DOHH2 (cell line): ENCODE measurements around the gene ZBED5.

Experiments used
- H3F3A ChIP-seq: fragments of 200-600 bp; sonication (generic), shearing (Covaris generic); 2 replicates; pipeline ENCODE4 v1.6.0; 2016; ENCODE audit warnings: antibody characterized with exemption, mild to moderate bottlenecking; ENCODE audit not compliant: control insufficient read depth, insufficient read depth
- H3K27ac ChIP-seq: fragments of 200-600 bp; sonication (generic); 2 replicates; pipeline ENCODE4 v1.5.1; 2014; ENCODE audit warnings: low read depth, mild to moderate bottlenecking, low read length, moderate library complexity
- H3K27me3 ChIP-seq: fragments of 200-600 bp; sonication (generic); 2 replicates; pipeline ENCODE4 v1.6.1; 2014; ENCODE audit warnings: mild to moderate bottlenecking, low read length, mixed read lengths; ENCODE audit not compliant: control insufficient read depth
- H3K36me3 ChIP-seq: fragments of 200-600 bp; sonication (generic); 2 replicates; pipeline ENCODE4 v1.6.1; 2014; ENCODE audit warnings: mild to moderate bottlenecking, low read length, moderate library complexity, mixed read lengths; ENCODE audit not compliant: control insufficient read depth
- H3K4me1 ChIP-seq: fragments of 200-600 bp; sonication (generic); 2 replicates; pipeline ENCODE4 v1.6.1; 2014; ENCODE audit warnings: mild to moderate bottlenecking, low read length, mixed read lengths; ENCODE audit not compliant: control insufficient read depth
- H3K4me2 ChIP-seq: fragments of 200-600 bp; sonication (generic); 2 replicates; pipeline ENCODE4 v1.6.0; 2014; ENCODE audit warnings: mild to moderate bottlenecking, low read length, moderate library complexity
- H3K4me3 ChIP-seq: fragments of 200-600 bp; sonication (generic); 2 replicates; pipeline ENCODE4 v1.5.1; 2014; ENCODE audit warnings: mild to moderate bottlenecking, low read length, mixed read lengths
- H3K79me2 ChIP-seq: fragments of 200-600 bp; sonication (generic); 2 replicates; pipeline ENCODE4 v1.6.1; 2014; ENCODE audit warnings: mild to moderate bottlenecking, low read length, mixed read lengths; ENCODE audit not compliant: control insufficient read depth
- H3K9me2 ChIP-seq: fragments of 200-600 bp; sonication (generic); replicated peaks from 2 replicates; pipeline ENCODE4 v1.6.1; 2014; ENCODE audit warnings: mild to moderate bottlenecking, low read length, mixed read lengths; ENCODE audit not compliant: control insufficient read depth
- H3K9me3 ChIP-seq: fragments of 200-600 bp; sonication (generic); 2 replicates; pipeline ENCODE4 v1.6.1; 2014; ENCODE audit warnings: antibody characterized with exemption, low read length, mixed read lengths; ENCODE audit not compliant: control insufficient read depth, insufficient read depth
- H4K20me1 ChIP-seq: fragments of 200-600 bp; sonication (generic); 2 replicates; pipeline ENCODE4 v1.6.0; 2014; ENCODE audit warnings: low read depth, mild to moderate bottlenecking, antibody characterized with exemption, low read length, moderate library complexity; ENCODE audit not compliant: control insufficient read depth, insufficient read depth
- CTCF ChIP-seq: fragments of 200-600 bp; sonication (generic); IDR thresholded peaks from one replicate; pipeline ENCODE4 v1.5.1; 2014; ENCODE audit warnings: antibody characterized with exemption, mild to moderate bottlenecking, low read depth, low read length; ENCODE audit not compliant: poor library complexity, severe bottlenecking
- EZH2phosphoT487 ChIP-seq: fragments of 200-600 bp; sonication (generic); IDR thresholded peaks from 2 replicates; pipeline ENCODE4 v1.6.1; 2017; ENCODE audit warnings: borderline replicate concordance, mild to moderate bottlenecking, antibody characterized with exemption, low read length, moderate library complexity, mixed read lengths

The ZBED5 gene

DNA sequence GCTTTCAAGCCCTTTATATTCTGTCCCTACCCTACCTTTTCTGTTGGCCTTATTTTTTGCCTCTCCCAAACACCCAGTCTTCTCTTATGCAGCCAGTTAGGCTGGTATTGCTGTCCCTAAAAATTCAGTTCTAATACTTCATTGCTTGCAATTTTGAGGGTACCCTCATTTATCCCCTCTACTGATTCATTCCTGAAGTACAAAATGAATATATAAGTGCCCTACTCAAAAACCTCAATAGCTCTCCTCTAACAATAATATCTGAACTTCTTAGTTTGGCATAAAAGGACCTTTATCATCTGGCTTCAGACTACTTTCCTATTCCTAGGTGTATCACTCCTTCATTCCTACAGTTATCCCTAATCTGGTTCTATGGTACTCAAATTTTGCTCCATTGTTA, 43.9 kb downstream of the ZBED5 start:
- no peaks in the 10 kb centered on the region for H3K27me3 ChIP-seq
- H3K4me3 ChIP-seq = no peak overlapping the region
- H3K36me3 ChIP-seq = no peaks in the 10 kb centered on the region
- no peak overlapping the region for H3K27ac ChIP-seq
- no peak overlapping the region for H3K4me2 ChIP-seq
- peaks cover 8% of the 10 kb centered on the region; the same call in 1 of the 2 replicates for H3K79me2 ChIP-seq
- H3K9me3 ChIP-seq = no peaks in the 10 kb centered on the region
- H3F3A ChIP-seq = no peaks in the 10 kb centered on the region
- peaks cover 12% of the 10 kb centered on the region for H3K4me1 ChIP-seq
- no peak for TF ChIP-seq EZH2phosphoT487
- no peak for TF ChIP-seq CTCF
- H3K9me2 ChIP-seq = no peaks in the 10 kb centered on the region
- H4K20me1 ChIP-seq = no peaks in the 10 kb centered on the region

DNA sequence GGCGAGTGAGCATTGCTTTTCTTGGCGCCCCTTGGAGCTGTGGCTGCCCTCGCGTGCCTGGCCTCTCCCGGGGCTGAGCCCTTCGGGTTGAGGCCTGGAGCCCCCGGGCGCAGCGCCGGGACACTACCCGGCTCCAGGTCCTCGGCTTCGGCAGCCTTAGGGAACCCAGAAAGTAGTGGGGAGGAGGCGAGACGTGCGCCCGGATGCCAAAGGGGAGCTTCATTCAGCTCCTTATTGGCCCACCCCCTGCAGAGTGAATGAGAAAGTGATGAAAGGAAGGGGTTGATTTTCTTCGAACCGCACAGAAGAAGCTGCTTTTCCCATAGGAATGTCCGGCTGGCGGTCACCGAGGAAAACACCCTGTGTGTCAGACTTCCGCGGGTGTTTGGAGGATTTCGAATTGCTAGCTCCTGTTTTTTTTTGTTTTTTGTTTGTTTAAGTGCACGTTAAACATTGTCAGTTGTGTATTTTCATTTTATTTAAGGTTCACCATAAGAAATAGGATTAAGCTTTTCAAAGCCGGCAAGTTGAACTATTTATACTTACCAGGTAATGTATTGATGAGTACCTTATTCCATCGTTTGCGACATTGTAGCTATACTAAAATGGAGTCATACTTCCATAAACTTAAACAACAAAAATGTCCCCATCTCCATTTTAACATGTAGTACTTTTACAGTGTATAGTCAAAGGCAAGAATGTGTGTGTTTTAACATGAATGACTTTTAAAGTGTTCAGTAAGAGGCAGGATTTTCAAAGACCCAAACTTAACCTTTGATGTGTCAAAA, 48.3 kb downstream of the ZBED5 start:
- peaks cover 7% of the 10 kb centered on the region; the same call in 1 of the 2 replicates for H4K20me1 ChIP-seq

GRCh38 chr11:10808553-10809372, 49.1 kb downstream of the ZBED5 start, which contains the start of gene EIF4G2:
Gene EIF4G2, minus strand, starts transcription at chr11:10808926.
- H3K4me2 ChIP-seq = peak within 1 kb of the TSS; percentile 100
- H3K4me1 ChIP-seq = peaks cover 31% of the 10 kb centered on the region
- peak within 1 kb of the TSS; percentile 86 for H3K27ac ChIP-seq
- H3K4me3 ChIP-seq = peak within 1 kb of the TSS; percentile 94
- no peaks in the 10 kb centered on the region for H3K9me2 ChIP-seq
- TF ChIP-seq EZH2phosphoT487 (no peak), CTCF (no peak)
- H3K27me3 ChIP-seq = no peaks in the 10 kb centered on the region
- H3K79me2 ChIP-seq = peaks cover 49% of the 10 kb centered on the region
- H3F3A ChIP-seq = peaks cover 22% of the 10 kb centered on the region
- peaks cover 7% of the 10 kb centered on the region; the same call in 1 of the 2 replicates for H4K20me1 ChIP-seq
- peaks cover 46% of the 10 kb centered on the region for H3K36me3 ChIP-seq
- H3K9me3 ChIP-seq = no peaks in the 10 kb centered on the region

More for the DNA sequence above, 48.3 kb downstream of the ZBED5 start:
- Histone ChIP-seq H3F3A (peaks cover 19% of the 10 kb centered on the region), H3K27ac (peak overlapping the region; percentile 86), H3K79me2 (peaks cover 46% of the 10 kb centered on the region), H3K4me3 (peak overlapping the region; percentile 94), H3K4me2 (peak overlapping the region; percentile 100), H3K27me3 (no peaks in the 10 kb centered on the region), H3K9me3 (no peaks in the 10 kb centered on the region), H3K9me2 (no peaks in the 10 kb centered on the region), H3K4me1 (peaks cover 31% of the 10 kb centered on the region), H3K36me3 (peaks cover 38% of the 10 kb centered on the region)
- TF ChIP-seq EZH2phosphoT487 = no peak
- no peak for TF ChIP-seq CTCF
